Measurements from ENCODE around the gene DNAH1. TPM values are rescaled to one million over a fixed set of nuclear protein-coding genes. Genes with fewer than 3 reads are reported as not detected.

Gene DNAH1
- total RNA-seq, 1 donor = 4.7 TPM

GRCh38 chr3:52397676-52398399 lies 81.7 kb downstream of the DNAH1 start:
- no peak for DNase-seq (ENCODE audit: low read depth)
- H3K4me3 ChIP-seq (ENCODE audit: low read depth, low read length) = no peak overlapping the region
- TF ChIP-seq, protein P1, sequence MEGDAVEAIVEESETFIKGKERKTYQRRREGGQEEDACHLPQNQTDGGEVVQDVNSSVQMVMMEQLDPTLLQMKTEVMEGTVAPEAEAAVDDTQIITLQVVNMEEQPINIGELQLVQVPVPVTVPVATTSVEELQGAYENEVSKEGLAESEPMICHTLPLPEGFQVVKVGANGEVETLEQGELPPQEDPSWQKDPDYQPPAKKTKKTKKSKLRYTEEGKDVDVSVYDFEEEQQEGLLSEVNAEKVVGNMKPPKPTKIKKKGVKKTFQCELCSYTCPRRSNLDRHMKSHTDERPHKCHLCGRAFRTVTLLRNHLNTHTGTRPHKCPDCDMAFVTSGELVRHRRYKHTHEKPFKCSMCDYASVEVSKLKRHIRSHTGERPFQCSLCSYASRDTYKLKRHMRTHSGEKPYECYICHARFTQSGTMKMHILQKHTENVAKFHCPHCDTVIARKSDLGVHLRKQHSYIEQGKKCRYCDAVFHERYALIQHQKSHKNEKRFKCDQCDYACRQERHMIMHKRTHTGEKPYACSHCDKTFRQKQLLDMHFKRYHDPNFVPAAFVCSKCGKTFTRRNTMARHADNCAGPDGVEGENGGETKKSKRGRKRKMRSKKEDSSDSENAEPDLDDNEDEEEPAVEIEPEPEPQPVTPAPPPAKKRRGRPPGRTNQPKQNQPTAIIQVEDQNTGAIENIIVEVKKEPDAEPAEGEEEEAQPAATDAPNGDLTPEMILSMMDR (IDR thresholded peaks at IDR 0.05; ENCODE audit: insufficient read depth, low read depth, low read length) = no peak

- H3K4me3 ChIP-seq (ENCODE audit: low read depth, low read length) = no peak overlapping the region
- no peak for DNase-seq (ENCODE audit: low read depth)
- TF ChIP-seq, protein P1 (IDR thresholded peaks at IDR 0.05; ENCODE audit: insufficient read depth, low read depth, low read length) = no peak
Measured at GRCh38 chr3:52398670-52399081, 82.6 kb downstream of the DNAH1 start.

DNA sequence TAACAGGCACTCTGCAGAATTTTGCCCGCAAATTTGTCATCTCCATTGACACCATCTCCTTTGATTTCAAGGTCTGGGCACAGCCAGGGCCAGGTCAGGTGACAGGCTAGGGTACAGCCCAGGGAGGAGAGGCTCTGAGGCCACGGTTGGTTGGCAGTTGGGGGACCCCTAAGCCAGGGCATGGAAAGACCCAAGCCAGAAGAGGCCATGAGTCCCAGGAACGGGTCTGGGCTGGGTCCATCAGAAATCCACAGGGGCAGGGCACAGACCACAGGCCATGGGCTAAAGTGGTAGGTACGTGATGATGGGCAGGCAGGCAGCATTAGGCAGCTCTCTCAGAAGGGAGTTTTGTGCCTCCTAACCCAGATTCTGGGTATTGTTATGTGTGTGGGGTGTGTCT lies 83.0 kb downstream of the DNAH1 start:
- DNase-seq (ENCODE audit: low read depth) = no peak
- H3K4me3 ChIP-seq (ENCODE audit: low read depth, low read length) = no peak overlapping the region
- TF ChIP-seq, protein P1 (IDR thresholded peaks at IDR 0.05; ENCODE audit: insufficient read depth, low read depth, low read length) = no peak

DNA sequence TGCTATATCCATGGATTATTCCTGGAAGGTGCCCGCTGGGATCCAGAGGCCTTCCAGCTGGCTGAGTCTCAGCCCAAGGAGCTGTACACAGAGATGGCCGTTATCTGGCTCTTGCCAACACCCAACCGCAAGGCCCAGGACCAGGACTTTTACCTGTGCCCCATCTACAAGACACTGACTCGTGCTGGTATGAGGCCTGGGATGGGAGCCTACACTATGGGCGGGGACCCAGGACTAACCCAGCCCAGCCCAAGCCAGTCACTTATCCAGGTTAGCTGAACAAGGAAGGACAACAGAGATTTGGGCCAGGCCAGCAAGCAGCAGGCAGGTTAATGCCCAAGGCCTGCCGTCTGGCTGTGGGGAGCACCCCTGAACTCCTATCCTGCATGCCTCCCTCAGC lies 83.5 kb downstream of the DNAH1 start:
- TF ChIP-seq, protein P1 (IDR thresholded peaks at IDR 0.05; ENCODE audit: insufficient read depth, low read depth, low read length) = no peak
- DNase-seq (ENCODE audit: low read depth) = no peak
- H3K4me3 ChIP-seq (ENCODE audit: low read depth, low read length) = no peak overlapping the region

GRCh38 chr3:52400275-52400793 lies 84.2 kb downstream of the DNAH1 start:
- no peak for DNase-seq (ENCODE audit: low read depth)
- TF ChIP-seq, protein P1 (IDR thresholded peaks at IDR 0.05; ENCODE audit: insufficient read depth, low read depth, low read length) = no peak
- H3K4me3 ChIP-seq (ENCODE audit: low read depth, low read length) = no peak overlapping the region

GRCh38 chr3:52401021-52401420 lies 84.9 kb downstream of the DNAH1 start:
- TF ChIP-seq, protein P1 (IDR thresholded peaks at IDR 0.05; ENCODE audit: insufficient read depth, low read depth, low read length) = no peak
- no peak for DNase-seq (ENCODE audit: low read depth)
- H3K4me3 ChIP-seq (ENCODE audit: low read depth, low read length) = no peak overlapping the region

All from fibroblast of villous mesenchyme (primary cell).